Fibroblast of lung (primary cell): ENCODE measurements around the gene ARFGAP3.

Experiments
- CTCF ChIP-seq, 2 donors: IDR thresholded peaks in 1 of 2; conservative IDR thresholded peaks in 1 of 2; 1 replicate in 1 of 2; 2 replicates in 1 of 2; pipeline ENCODE4 v1.5.1; 2011 to 2012; ENCODE audit warnings: low read length in 2 of 2, control low read depth in 1 of 2, inconsistent platforms in 1 of 2, low read depth in 1 of 2, mild to moderate bottlenecking in 1 of 2
- EZH2 ChIP-seq: IDR thresholded peaks from 2 replicates; pipeline ENCODE4 v1.5.1; 2012; ENCODE audit warnings: low read length, control low read depth, mild to moderate bottlenecking; ENCODE audit errors: missing control alignments

DNA sequence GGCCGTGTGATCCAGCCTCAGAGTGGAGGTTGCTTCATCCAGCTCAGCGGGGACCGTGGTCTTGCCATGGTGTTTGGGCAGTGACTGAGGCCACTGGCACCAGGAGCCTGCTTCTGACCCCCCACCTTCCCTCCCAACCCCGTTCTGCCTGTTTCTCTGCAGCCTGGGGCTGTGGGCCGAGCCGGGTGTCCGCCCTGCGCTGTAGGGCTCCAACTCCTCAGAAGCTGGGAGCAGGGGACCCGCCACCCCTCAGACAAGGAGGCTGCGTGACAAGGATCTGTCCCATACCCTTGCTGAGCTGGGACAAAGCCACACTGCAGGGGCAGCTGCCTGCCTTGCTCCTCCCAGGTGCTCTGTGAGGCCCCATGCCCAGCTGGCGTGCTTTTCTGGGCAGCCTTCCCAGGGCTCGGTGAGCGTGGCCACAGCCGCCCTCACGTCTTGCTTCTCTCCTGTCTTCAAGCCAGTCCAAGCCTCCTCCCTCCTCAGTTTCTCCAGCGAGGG is 11.7 kb upstream of the ARFGAP3 start:
- TF ChIP-seq CTCF (conservative IDR thresholded peaks at IDR 0.05 in 1 of 2, IDR thresholded peaks at IDR 0.05 in 1 of 2; ENCODE audit: low read depth in 1 of 2, low read length in 2 of 2): no peak
- no peak for TF ChIP-seq EZH2
